Fibroblast of the aortic adventitia (primary cell): ENCODE measurements around the gene TUFM. TPM values are rescaled to one million over a fixed set of nuclear protein-coding genes. Genes with fewer than 3 reads are reported as not detected.
A peak's percentile ranks its signal among the peaks of the same experiment; 100 is the strongest.
"Not testable (repeated sequence)": the region's sequence is repeated elsewhere in the genome, so short reads cannot be mapped to it uniquely, and the experiment has no call there.

Experiments used
- DNase-seq: peaks from one replicate; pipeline ENCODE4 v3.0.0-alpha.2; 2010; ENCODE audit warnings: low read depth
- H3K4me3 ChIP-seq: 2 replicates; pipeline ENCODE4 v1.5.1; 2011; ENCODE audit warnings: low read depth, mild to moderate bottlenecking, control low read depth, low read length, moderate library complexity
- total RNA-seq: library from RNA; depleted of rRNA; stranded (reverse); fragments of >200 nt; gene quantifications from 2 replicates; pipeline ENCODE4 v1.2.3, GENCODE V29; 2012; ENCODE audit warnings: low replicate concordance
- TF ChIP-seq, protein P1 (sequence below): IDR thresholded peaks from 2 replicates; pipeline ENCODE4 v1.5.1; 2011; ENCODE audit warnings: mild to moderate bottlenecking, low read length, control low read depth, inconsistent platforms; ENCODE audit not compliant: insufficient read depth

The TUFM gene
- total RNA-seq, 1 donor = 74.6 TPM

- DNase-seq = no peak
- TF ChIP-seq, protein P1, sequence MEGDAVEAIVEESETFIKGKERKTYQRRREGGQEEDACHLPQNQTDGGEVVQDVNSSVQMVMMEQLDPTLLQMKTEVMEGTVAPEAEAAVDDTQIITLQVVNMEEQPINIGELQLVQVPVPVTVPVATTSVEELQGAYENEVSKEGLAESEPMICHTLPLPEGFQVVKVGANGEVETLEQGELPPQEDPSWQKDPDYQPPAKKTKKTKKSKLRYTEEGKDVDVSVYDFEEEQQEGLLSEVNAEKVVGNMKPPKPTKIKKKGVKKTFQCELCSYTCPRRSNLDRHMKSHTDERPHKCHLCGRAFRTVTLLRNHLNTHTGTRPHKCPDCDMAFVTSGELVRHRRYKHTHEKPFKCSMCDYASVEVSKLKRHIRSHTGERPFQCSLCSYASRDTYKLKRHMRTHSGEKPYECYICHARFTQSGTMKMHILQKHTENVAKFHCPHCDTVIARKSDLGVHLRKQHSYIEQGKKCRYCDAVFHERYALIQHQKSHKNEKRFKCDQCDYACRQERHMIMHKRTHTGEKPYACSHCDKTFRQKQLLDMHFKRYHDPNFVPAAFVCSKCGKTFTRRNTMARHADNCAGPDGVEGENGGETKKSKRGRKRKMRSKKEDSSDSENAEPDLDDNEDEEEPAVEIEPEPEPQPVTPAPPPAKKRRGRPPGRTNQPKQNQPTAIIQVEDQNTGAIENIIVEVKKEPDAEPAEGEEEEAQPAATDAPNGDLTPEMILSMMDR = peak; percentile 67
- no peak overlapping the region for H3K4me3 ChIP-seq
These were observed 27.5 kb upstream of the TUFM start for GRCh38 chr16:28873543-28874201.

DNA sequence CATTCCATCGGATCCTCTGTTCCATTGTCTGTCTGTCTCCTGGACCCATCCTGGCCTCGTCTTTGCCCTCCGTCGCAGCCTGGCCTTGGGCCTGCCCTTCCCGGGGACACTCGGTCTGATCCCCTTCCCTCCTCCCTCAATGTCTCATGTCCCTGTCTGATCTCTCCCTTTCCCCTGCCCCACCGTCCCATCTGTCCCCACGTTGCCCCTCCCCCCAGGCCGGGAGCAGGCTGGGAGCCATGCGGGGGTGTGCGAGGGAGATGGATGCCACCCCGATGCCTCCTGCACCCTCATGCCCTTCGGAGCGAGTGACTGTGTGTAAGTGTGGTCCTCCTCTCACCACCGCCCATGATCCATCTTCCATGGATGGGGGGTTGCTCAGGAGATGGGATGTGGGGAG, 26.8 kb upstream of the TUFM start:
- no peak overlapping the region for H3K4me3 ChIP-seq
- TF ChIP-seq, protein P1 = no peak
- no peak for DNase-seq

DNA sequence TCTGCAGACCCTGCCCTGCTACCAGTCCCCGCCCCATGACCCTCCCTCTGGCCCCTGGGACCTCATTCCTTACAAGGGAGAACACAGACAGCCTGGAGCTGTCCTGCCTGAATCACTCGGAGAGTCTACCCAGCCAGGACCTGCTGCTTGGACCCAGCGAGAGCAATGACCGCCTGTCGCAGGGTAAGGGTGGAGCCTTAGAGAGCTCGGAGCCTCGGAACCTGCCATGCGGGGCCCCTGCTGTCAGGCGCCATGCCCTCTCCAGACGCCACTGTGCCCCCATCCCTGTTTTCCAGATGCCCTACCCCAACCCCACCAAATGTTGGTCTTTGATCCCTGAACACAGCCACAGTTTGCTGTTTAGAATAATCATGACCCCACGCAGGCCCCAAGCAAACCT, 23.1 kb upstream of the TUFM start:
- no peak for DNase-seq
- H3K4me3 ChIP-seq = no peak overlapping the region
- TF ChIP-seq, protein P1 = no peak

- H3K4me3 ChIP-seq, DNase-seq: not testable (repeated sequence)
These were observed 21.5 kb upstream of the TUFM start for GRCh38 chr16:28867646-28868045.

DNA sequence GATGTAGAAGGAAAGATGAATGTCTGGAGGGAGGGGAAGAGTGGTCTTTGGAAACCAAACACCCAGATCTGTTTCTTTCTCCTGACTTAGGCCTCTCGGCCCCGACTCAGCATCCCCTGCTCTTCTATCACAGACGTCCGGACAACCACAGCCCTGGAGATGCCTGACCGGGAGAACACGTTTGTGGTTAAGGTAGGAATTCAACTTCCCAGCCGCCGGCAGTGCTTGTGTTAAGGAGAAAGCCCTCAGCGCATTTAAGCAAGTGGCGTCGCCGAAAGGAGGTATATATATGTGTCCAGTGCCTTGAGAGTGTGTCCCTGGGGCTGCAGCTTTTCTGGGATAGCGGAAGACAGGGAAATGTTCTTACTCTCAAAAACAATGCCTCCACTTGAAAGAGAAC, 21.1 kb upstream of the TUFM start:
- TF ChIP-seq, protein P1 = no peak
- no peak overlapping the region for H3K4me3 ChIP-seq
- no peak for DNase-seq

DNA sequence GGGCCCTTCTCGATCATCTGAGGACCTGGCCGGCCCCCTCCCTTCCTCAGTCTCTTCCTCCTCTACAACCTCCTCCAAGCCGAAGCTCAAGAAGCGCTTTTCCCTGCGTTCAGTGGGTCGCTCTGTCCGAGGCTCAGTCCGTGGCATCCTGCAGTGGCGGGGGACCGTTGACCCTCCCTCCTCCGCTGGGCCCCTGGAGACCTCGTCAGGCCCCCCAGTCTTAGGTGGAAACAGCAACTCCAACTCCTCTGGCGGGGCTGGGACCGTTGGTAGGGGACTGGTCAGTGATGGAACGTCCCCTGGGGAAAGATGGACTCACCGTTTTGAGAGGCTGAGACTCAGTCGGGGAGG, 20.3 kb upstream of the TUFM start:
- DNase-seq = no peak
- TF ChIP-seq, protein P1 = no peak
- no peak overlapping the region for H3K4me3 ChIP-seq

GRCh38 chr16:28865722-28866453, 19.7 kb upstream of the TUFM start:
- TF ChIP-seq, protein P1 = no peak
- H3K4me3 ChIP-seq = peak overlapping the region; percentile 6
- DNase-seq = no peak
